Parathyroid adenoma (tissue), 2 donors: Measurements from ENCODE around the gene GRN.

Experiments
- H2AFZ ChIP-seq: fragments of 300-600 bp; sonication (generic); one replicate; pipeline ENCODE4 v1.7.0; 2017; ENCODE audit warnings: antibody characterized with exemption, mild to moderate bottlenecking
- H3K27ac ChIP-seq: fragments of 300-600 bp; sonication (generic); one replicate; pipeline ENCODE4 v1.7.0; 2017
- H3K27me3 ChIP-seq: fragments of 300-600 bp; sonication (generic); one replicate; pipeline ENCODE4 v1.7.0; 2017; ENCODE audit warnings: low read length; ENCODE audit not compliant: control insufficient read depth, insufficient read depth
- H3K36me3 ChIP-seq: fragments of 300-600 bp; sonication (generic); one replicate; pipeline ENCODE4 v1.7.0; 2017; ENCODE audit warnings: low read length; ENCODE audit not compliant: control insufficient read depth, insufficient read depth
- H3K4me1 ChIP-seq: fragments of 300-600 bp; sonication (generic); one replicate; pipeline ENCODE4 v1.7.0; 2017; ENCODE audit warnings: control low read depth
- H3K4me2 ChIP-seq: fragments of 300-600 bp; sonication (generic); one replicate; pipeline ENCODE4 v1.7.0; 2017; ENCODE audit warnings: low read length
- H3K4me3 ChIP-seq: fragments of 300-600 bp; sonication (generic); one replicate; pipeline ENCODE4 v1.7.0; 2017; ENCODE audit warnings: low read depth, low read length
- H3K79me2 ChIP-seq: fragments of 300-600 bp; sonication (generic); one replicate; pipeline ENCODE4 v1.7.0; 2017; ENCODE audit warnings: control low read depth
- H3K9ac ChIP-seq: fragments of 300-600 bp; sonication (generic); one replicate; pipeline ENCODE4 v1.7.0; 2017; ENCODE audit warnings: mild to moderate bottlenecking
- H3K9me3 ChIP-seq: fragments of 300-600 bp; sonication (generic); one replicate; pipeline ENCODE4 v1.7.0; 2017; ENCODE audit warnings: low read length; ENCODE audit not compliant: control insufficient read depth
- CTCF ChIP-seq: fragments of 300-600 bp; sonication (generic); IDR thresholded peaks from one replicate; pipeline ENCODE4 v1.7.0; 2017; ENCODE audit warnings: antibody characterized with exemption, mild to moderate bottlenecking
- donor health status: primary hyperparathyroidism.

The GRN gene

GRCh38 chr17:44372036-44372435, 26.9 kb downstream of the GRN start:
- Histone ChIP-seq H3K4me3 (no peak overlapping the region), H3K27ac (no peak overlapping the region), H2AFZ (no peak overlapping the region), H3K27me3 (no peaks in the 10 kb centered on the region), H3K9me3 (no peaks in the 10 kb centered on the region), H3K9ac (no peak overlapping the region), H3K79me2 (no peaks in the 10 kb centered on the region), H3K4me2 (no peak overlapping the region), H3K4me1 (peaks cover 23% of the 10 kb centered on the region), H3K36me3 (no peaks in the 10 kb centered on the region)
- TF ChIP-seq CTCF: no peak

- Histone ChIP-seq H3K4me3 (no peak overlapping the region), H3K9me3 (no peaks in the 10 kb centered on the region), H3K27me3 (no peaks in the 10 kb centered on the region), H3K4me1 (peaks cover 16% of the 10 kb centered on the region), H3K36me3 (no peaks in the 10 kb centered on the region), H3K27ac (peak overlapping the region; percentile 81), H3K4me2 (peak overlapping the region; percentile 33), H2AFZ (peak overlapping the region; percentile 92), H3K79me2 (no peaks in the 10 kb centered on the region), H3K9ac (no peak overlapping the region)
- TF ChIP-seq CTCF: no peak
These were observed 29.4 kb downstream of the GRN start for GRCh38 chr17:44374306-44375195.

GRCh38 chr17:44375196-44376017, 30.3 kb downstream of the GRN start:
- Histone ChIP-seq H3K27ac (peak overlapping the region; percentile 81), H3K79me2 (no peaks in the 10 kb centered on the region), H3K9me3 (no peaks in the 10 kb centered on the region), H2AFZ (peak overlapping the region; percentile 92), H3K27me3 (no peaks in the 10 kb centered on the region), H3K4me1 (peaks cover 16% of the 10 kb centered on the region), H3K4me2 (peak overlapping the region; percentile 33), H3K36me3 (no peaks in the 10 kb centered on the region), H3K4me3 (no peak overlapping the region), H3K9ac (no peak overlapping the region)
- TF ChIP-seq CTCF: no peak

- no peaks in the 10 kb centered on the region for H3K27me3 ChIP-seq
- no peak overlapping the region for H3K9ac ChIP-seq
- H3K4me1 ChIP-seq: peaks cover 16% of the 10 kb centered on the region
- no peaks in the 10 kb centered on the region for H3K36me3 ChIP-seq
- H3K4me3 ChIP-seq: no peak overlapping the region
- no peaks in the 10 kb centered on the region for H3K79me2 ChIP-seq
- peak overlapping the region; percentile 64 for H2AFZ ChIP-seq
- peak; percentile 34 for TF ChIP-seq CTCF
- no peak overlapping the region for H3K4me2 ChIP-seq
- no peaks in the 10 kb centered on the region for H3K9me3 ChIP-seq
- H3K27ac ChIP-seq: peak overlapping the region; percentile 81
These were observed 31.0 kb downstream of the GRN start for GRCh38 chr17:44376124-44376523.
